NOMO-1 (cell line): ENCODE data around the gene MAOA.
"Not testable (repeated sequence)": the region's sequence is repeated elsewhere in the genome, so short reads cannot be mapped to it uniquely, and the experiment has no call there.

Experiments
- DNase-seq, 2 experiments: peaks; one replicate each; lab custom pipeline; 2025; ENCODE audit not compliant: unreplicated experiment in 2 of 2; lab: John Stamatoyannopoulos, UW

Gene MAOA

DNA sequence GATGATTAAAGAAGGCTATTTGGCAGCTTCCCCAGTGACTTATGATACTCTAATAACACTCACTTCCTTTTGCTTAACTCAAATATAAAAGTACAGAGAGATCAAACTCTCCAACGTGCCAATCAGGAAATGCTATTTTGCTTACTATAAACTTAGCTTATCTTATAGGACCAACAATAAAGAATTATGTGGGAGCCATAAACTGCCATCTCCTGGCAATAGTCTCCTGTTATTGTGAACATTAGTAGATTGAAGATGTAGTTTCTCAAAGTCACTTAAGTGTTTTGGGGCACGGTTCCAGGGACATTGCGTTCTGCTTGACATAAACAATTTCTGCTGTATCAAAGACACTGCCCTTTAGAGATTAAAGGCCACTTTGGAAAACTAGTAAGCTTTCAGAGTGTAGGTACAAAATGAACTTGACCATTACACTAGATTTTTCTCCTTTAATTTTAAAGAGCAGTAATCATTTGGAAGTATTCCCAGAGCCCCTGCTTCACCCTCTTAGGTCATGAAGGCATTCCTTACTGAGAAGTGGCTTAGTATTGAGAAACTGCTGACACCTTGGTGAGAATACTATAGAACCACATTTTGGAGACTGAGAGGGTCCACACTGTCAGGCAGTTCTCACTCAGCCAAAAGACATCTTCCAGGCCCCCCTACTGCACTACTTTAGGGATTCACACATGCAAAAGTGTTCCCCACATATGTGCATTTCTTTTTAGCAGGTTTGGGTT is 51.9 kb downstream of the MAOA start:
- DNase-seq: no peak

DNA sequence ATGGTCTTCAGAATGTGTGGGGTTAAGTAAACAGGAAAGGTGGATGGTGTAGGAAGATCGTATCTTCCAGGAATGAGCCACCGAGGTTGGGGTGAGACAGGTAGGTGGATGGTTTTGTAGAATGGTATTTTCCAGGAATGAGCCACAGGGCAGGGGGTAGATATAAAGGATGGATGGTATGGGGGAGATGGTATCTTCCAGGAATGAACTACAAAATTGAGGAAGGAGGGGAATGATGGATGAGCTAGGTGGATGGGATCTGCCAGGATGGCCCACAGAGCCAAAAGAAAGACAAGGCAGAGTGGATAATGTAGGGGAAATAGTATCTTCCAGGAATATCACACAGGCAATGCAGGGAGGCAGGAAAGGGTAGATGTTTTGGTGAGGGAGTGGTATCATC is 60.0 kb downstream of the MAOA start:
- DNase-seq: no peak

DNA sequence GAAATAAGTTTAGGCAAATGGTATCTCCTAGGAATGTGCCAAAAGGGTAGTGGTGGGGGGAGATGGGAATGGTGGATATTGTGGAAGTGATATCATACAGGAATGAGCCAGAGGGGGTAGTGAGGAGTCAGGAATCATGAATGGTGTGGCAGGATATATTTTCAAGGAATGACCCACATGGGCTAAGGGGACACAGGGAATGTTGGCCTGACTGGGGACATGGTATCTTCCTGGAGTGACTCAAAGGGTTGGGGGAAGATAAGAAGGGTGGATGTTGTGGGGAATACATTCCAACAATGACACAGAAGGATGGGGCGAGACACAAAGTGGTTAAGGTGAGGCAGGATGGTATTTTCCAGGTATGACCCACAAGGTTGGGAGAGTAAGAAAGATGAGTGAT is 60.6 kb downstream of the MAOA start:
- no peak for DNase-seq

DNA sequence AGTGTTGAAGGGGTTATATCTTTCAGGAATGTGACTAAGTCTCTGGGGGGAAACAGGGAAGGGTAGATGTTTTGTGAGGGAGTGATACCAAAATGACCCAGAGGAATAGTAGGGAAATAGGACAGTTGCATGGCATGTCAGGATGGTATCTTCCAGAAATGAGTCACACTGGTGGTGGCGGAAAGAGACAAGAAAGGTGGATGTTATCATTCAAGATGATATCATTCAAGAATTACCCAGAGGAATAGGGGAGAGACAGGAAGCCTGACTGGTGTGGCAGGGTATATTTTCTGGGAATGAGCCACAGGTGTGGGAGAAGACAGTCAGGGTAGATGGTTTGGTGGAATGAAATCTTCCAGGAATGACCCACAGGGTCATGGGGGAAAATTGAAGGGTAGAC is 61.1 kb downstream of the MAOA start:
- DNase-seq: no peak

DNA sequence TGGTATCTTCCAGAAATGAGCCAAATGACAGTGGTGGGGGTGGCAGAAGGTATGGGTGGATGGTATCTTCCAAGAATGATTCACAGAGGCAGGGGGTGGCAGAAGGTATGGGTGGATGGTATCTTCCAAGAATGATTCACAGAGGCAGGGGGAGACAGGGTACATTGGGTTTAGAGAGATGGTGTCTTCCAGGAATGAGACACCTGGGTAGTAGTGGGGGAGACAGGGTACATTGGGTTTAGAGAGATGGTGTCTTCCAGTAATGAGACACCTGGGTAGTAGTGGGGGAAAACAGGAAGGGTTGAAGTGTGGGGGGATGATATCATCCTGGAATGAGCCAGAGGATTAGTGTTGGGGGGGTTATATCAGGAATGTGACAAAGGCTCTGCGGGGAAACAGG is 62.0 kb downstream of the MAOA start:
- DNase-seq: no peak

DNA sequence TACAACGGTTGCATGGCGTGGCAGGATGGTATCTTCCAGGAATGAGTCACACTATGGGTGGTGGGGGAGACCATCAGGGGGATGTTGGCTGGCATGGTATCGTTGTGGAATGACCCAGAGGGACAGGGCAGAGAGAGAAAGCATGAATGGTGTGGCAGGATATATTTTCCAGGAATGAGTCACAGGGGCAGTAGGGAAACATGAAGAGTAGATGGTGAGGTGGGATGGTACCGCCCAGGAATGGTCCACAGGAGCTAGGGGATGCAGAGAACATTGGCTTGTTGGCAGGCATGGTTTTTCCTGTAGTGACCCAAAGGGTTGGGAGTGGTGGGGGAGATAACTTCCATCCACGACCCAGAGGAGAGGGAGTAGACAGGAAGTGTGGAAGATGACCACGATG is 62.4 kb downstream of the MAOA start:
- no peak for DNase-seq

DNA sequence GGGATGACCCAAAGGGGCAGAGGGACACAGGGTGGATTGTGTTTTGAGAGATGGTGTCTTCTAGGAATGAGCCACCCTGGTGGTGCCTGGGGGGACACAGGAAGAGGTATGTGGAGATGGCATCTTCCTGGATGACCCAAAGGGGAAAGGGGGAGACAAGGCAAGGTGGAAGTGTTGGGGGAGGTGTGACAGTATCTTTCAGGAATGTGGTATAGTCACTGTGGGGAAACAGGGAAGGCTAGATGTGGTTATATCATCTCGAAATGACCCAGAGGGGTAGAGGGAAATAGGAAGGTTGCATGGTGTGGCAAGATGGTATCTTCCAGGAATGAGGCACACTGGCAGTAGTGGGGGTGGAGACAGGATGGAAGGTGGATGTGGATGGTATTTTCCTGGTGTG is 62.9 kb downstream of the MAOA start:
- DNase-seq: no peak

DNA sequence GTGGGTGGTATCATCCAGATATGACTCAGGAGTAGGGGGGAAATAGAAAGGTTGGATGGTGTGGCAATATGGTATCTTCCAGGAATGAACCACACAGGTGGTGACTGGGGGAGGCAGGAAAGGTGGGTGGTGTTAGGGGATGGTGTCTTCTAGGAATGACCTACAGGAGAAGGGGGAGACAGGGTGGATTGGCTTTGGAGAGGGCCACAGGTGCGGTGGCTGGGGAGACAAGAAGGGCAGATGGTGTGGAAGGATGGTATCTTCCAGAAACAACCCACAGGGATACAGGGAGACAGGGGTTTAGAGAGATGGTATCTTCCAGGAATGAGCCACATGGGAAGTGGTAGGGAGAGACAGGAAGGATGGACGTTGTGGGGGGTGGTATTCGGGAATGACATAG is 64.0 kb downstream of the MAOA start:
- no peak for DNase-seq

DNA sequence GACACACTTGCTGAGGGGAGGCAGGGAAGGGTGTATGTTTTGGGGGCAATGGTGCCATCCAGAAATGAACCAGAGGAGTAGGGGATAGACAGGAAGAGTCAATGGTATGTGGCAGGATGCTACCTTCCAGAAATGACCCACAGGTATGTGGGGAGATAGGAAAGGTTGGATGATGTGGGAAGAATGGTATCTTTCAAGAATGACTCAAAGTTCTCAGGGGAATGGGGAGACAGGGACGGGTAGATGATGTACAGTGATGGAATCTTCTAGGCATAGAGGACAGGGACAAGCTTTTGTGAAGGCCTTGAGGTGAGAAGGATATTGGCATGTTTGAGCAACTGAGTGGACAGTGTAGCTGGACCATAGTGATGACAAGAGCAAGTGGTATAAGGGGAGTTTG is 64.9 kb downstream of the MAOA start:
- DNase-seq: no peak

DNA sequence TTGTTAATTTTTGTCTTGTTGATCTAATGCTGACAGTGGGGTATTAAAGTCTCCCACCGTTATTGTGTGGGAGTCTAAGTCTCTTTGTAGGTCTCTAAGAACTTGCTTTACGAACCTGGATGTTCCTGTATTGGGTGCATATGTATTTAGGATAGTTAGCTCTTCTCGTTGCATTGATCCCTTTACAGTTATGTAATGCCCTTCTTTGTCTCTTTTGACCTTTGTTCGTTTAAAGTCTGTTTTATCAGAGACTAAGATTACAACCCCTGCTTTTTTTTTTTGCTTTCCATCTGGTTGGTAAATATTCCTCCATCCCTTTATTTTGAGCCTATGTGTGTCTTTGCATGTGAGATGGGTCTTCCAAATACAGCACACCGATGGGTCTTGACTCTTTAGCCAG is 69.1 kb downstream of the MAOA start:
- not testable (repeated sequence) for DNase-seq

DNA sequence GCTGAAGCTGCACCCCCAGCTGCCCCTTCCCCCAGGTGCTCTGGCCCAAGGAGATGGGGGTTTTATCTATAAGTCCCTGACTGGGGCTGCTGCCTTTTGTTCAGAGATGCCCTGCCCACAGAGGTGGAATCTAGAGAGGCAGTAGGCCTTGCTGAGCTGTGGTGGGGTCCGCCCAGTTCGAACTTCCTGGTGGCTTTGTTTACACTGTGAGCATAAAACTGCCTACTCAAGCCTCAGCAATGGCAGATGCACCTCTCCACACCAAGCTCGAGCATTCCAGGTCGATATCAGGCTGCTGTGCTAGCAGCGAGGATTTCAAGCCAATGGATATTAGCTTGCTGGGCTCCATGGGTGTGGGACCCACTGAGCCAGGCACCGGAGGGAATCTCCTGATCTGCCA is 71.2 kb downstream of the MAOA start:
- not testable (repeated sequence) for DNase-seq

DNA sequence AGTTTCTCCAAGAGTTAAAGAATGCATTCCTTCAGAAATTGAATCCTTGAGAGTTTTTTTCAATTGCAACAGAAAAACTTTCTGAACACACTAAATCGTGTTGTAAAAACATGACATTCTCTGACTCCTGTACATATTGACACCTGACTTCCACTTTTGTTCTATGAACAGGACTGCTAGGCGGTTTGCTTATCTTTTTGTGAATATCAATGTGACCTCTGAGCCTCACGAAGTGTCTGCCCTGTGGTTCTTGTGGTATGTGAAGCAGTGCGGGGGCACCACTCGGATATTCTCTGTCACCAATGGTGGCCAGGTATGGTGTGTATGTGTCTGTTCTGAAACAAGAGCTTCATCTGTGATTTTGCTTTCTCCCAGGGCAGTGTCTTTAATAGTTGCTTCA is 71.9 kb downstream of the MAOA start:
- DNase-seq: no peak

DNA sequence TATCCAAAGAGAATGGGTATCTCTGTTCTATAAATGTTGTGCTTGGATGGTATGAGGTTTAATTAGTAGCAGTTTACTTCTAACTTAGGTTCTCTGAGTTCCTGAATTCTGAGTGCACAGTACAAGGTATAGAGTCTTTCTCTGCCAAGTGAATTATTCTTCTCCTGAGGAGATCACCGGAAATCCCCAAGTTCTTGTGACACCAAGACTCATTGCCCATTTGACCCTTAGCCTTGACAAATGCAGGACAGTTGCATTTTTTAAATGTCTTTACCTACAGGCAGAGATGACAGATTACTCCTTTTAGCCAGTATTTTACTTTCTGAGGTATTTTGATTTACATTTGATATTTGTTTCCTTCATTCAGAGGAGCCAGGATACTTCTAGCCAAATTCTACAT is 72.9 kb downstream of the MAOA start:
- no peak for DNase-seq

DNA sequence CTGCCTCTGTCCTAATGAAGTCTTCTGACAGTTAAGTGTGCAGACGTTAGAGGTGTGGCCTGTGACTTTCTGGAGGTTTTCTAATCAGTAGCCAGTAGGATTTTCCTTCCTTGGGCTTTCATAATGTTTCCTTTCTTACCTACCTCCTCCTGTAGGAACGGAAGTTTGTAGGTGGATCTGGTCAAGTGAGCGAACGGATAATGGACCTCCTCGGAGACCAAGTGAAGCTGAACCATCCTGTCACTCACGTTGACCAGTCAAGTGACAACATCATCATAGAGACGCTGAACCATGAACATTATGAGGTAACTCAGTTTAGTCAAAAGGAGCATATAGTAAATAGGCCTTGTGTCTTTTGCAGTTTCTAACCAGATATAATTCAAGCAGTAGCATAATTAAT is 75.0 kb downstream of the MAOA start:
- no peak for DNase-seq

DNA sequence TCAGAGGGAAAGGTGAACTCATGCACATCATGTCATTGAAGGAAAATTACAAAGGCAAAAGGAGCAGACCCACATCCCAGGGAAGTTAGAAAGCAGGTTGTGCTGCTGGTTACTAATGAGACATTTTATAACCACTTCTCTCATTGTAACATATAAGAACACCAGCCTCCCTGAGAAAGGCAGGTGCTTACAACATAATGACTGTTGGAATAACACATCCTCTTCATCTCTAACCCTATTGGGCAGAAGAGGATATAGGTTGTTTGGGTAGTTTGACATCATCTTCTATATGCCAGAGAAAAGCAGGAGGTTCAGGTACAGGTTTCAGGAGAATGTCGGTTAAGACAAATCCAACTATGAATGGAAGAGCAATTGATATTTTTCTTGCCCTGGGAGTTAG is 77.6 kb downstream of the MAOA start:
- DNase-seq: no peak

DNA sequence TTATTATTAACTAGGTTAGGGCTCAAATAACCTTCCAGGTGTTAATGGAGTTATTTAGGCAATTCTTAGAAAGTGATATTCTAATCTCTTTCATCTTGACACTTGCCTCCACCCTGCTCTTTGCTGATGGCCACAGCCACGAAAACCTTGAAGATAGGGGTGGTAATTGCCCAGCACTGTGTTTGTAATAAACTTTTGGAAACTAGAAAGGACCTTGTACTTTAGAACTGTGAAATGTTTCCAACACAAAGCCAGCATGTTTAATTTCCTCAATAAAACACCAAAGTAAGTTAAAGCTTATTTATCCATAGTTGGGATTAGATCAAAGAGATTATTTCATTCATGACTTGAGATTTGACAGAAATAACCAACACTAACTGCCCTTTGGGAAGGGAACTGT is 78.3 kb downstream of the MAOA start:
- DNase-seq: no peak

DNA sequence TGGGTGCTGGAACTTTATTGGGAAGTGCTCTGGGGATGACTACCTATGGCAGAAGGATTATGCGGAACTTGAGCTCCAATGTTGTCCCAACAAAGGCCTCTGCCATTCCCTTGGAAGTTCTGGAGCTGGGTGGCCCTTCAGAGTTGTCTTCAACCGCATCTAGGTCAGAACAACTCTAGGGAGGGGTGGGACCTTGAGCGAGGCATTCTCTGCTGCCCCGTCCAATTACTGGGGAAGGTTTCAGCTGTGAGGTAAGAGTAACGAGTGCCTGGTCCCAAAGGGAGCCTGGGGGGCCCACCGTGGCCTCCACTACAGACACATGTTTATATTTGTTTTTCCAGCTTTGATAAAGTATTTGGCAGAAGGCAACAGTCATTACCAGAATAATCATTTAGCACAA is 79.4 kb downstream of the MAOA start:
- DNase-seq: no peak

DNA sequence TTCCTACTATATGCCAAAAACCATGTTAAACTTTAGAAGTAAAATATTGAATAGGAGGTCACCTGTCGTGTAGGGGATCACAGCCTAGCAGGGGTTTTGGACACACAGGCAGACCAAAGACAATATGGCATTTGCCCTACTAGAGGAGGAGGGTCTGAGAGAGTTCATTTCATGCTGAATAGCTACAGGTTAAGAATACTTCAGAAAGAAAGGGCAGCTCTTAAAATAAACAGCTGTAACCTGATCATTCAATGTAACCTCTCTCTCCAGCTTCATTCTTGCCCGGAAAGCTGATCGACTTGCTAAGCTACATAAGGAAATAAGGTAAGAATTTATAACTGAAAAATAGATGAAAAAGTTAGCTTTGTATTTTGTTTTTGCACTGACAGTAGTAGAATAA is 79.9 kb downstream of the MAOA start:
- DNase-seq: no peak

DNA sequence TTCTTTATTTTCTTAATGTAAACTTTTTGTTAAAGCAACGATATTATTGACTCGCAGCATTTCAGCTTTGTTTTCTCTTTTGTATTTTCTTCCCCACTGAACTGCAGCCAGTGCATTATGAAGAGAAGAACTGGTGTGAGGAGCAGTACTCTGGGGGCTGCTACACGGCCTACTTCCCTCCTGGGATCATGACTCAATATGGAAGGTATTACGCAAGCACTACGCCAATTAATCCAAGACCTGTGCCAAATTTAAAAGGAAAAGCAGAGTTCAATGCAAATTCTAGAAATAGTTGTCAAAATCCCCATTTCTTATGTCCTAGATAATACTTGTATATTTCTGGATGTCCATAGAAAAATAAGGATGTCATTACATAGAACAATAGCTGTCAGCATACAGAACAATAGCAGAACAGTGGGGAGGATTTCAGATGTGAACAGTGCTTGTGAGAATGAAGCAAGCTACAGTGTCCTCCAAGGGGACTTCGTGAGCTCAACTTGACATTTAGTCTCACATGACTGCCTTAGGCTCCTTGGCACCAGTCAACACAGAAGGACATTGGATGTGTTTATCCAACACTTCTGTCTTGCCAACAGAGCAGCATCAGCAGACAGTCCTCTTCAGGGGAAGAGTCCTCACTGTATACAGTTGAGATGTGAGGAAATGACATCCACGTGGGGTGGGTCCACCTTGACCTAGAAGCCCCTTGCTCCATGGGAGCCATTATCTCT is 85.9 kb downstream of the MAOA start:
- no peak for DNase-seq

DNA sequence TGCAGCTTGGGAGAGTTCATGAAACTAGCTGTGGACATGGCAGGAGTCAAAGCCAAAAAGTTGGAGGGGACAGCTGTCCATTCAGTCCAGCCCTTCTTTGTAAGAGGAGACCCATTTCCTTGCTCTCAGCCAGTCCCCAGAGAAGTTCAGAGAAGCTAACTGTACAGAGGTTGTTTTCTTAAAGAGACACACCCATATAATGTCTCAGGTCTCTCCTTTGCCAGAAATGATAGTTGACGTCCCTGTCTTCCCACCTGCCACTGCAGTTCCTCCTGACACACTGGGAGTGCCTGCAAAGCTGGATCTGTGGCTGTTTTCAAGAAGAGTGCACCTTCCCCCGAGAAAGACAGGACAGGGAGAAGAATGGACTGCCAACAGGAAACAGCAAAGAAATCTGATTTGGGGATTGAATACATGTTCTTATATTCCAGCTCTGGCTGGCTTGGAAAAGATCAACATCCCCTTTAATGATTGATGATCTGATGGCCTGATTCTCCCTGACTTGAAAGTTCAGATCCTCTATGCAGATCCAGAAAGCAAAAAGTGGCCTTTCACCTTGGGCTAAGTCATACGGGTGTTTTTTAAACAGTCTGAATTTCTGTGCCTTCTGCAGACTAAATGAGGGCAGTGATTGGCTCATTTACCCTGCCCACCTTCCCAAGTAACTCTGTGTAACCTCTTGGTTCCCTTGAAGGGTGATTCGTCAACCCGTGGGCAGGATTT is 87.2 kb downstream of the MAOA start:
- DNase-seq: no peak

DNA sequence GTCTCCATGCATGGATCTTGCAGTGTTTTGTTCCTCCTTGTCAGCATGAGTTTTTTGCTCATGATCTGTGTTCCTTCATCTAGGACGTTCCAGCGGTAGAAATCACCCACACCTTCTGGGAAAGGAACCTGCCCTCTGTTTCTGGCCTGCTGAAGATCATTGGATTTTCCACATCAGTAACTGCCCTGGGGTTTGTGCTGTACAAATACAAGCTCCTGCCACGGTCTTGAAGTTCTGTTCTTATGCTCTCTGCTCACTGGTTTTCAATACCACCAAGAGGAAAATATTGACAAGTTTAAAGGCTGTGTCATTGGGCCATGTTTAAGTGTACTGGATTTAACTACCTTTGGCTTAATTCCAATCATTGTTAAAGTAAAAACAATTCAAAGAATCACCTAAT is 88.2 kb downstream of the MAOA start:
- no peak for DNase-seq
